ENCODE measurements around the gene RANBP3L. TPM values are rescaled to one million over a fixed set of nuclear protein-coding genes. Genes with fewer than 3 reads are reported as not detected.

RANBP3L gene
- total and polyA plus RNA-seq, 2 experiments from 2014 or later = not detected

GRCh38 chr5:36240779-36241630 lies 60.7 kb downstream of the RANBP3L start:
- Histone ChIP-seq H3F3A (replicated peaks; ENCODE audit: low read depth) (no peaks in the 10 kb centered on the region), H3K9me2 (ENCODE audit: insufficient read depth) (no peaks in the 10 kb centered on the region; the same call in 1 of the 2 replicates), H3K4me3 (peak overlapping the region; percentile 86), H3K79me2 (replicated peaks; ENCODE audit: insufficient read depth) (no peaks in the 10 kb centered on the region; the same call in 1 of the 2 replicates), H4K20me1 (replicated peaks; ENCODE audit: insufficient read depth) (no peaks in the 10 kb centered on the region), H2AFZ (peak overlapping the region; percentile 89), H3K27ac (ENCODE audit: low read depth) (peak overlapping the region; percentile 78; the same call in 1 of the 2 replicates), H3K4me2 (peak overlapping the region; percentile 87), H3K36me3 (ENCODE audit: insufficient read depth) (no peaks in the 10 kb centered on the region), H3K27me3 (ENCODE audit: insufficient read depth) (peaks cover 20% of the 10 kb centered on the region), H3K4me1 (ENCODE audit: insufficient read depth) (peaks cover 11% of the 10 kb centered on the region)
- peaks cover 10% of the 10 kb centered on the region; the same call in 2 of the 3 replicates for H3K36me3 Mint-ChIP-seq (ENCODE audit: low read depth)
- peaks cover 13% of the 10 kb centered on the region; the same call in 2 of the 3 replicates for H3K9me3 Mint-ChIP-seq
- ATAC-seq = peak; percentile 72
- H3K4me1 Mint-ChIP-seq = peaks cover 20% of the 10 kb centered on the region
- peaks cover 19% of the 10 kb centered on the region for H3K27me3 Mint-ChIP-seq (ENCODE audit: insufficient read depth, low read depth, poor library complexity)
- peak overlapping the region; percentile 78 for H3K4me3 Mint-ChIP-seq
- TF ChIP-seq CREB1 (CRISPR knock-in tag; IDR thresholded peaks at IDR 0.05; ENCODE audit: low read depth) (no peak), ZNF114 (CRISPR knock-in tag; IDR thresholded peaks at IDR 0.05) (no peak), ETS1 (IDR thresholded peaks at IDR 0.05) (no peak), POLR2AphosphoS5 (IDR thresholded peaks at IDR 0.05; ENCODE audit: low read depth) (peak; percentile 49; the same call in 1 of the 2 replicates)
- peak overlapping the region; percentile 59; the same call in 1 of the 2 replicates for H3K27ac Mint-ChIP-seq
- peak; percentile 79 for DNase-seq (ENCODE audit: low spot score)

- Histone ChIP-seq H3F3A (replicated peaks; ENCODE audit: low read depth) (no peaks in the 10 kb centered on the region), H3K4me3 (no peak overlapping the region), H3K9me2 (ENCODE audit: insufficient read depth) (no peaks in the 10 kb centered on the region; the same call in 1 of the 2 replicates), H3K4me2 (peak overlapping the region; percentile 87), H3K27ac (ENCODE audit: low read depth) (no peak overlapping the region), H3K36me3 (ENCODE audit: insufficient read depth) (no peaks in the 10 kb centered on the region), H4K20me1 (replicated peaks; ENCODE audit: insufficient read depth) (no peaks in the 10 kb centered on the region), H3K27me3 (ENCODE audit: insufficient read depth) (peaks cover 20% of the 10 kb centered on the region), H3K4me1 (ENCODE audit: insufficient read depth) (peaks cover 11% of the 10 kb centered on the region), H3K79me2 (replicated peaks; ENCODE audit: insufficient read depth) (no peaks in the 10 kb centered on the region; the same call in 1 of the 2 replicates), H2AFZ (no peak overlapping the region)
- Mint-ChIP-seq H3K36me3 (ENCODE audit: low read depth) (peaks cover 10% of the 10 kb centered on the region; the same call in 2 of the 3 replicates), H3K9me3 (peaks cover 13% of the 10 kb centered on the region; the same call in 2 of the 3 replicates), H3K4me1 (peaks cover 20% of the 10 kb centered on the region), H3K4me3 (peak overlapping the region; percentile 78), H3K27ac (no peak overlapping the region), H3K27me3 (ENCODE audit: insufficient read depth, low read depth, poor library complexity) (peaks cover 17% of the 10 kb centered on the region)
- DNase-seq (ENCODE audit: low spot score) (no peak), ATAC-seq (no peak)
- no peak for TF ChIP-seq ZNF114 (CRISPR knock-in tag; IDR thresholded peaks at IDR 0.05)
- no peak for TF ChIP-seq CREB1 (CRISPR knock-in tag; IDR thresholded peaks at IDR 0.05; ENCODE audit: low read depth)
- no peak for TF ChIP-seq POLR2AphosphoS5 (IDR thresholded peaks at IDR 0.05; ENCODE audit: low read depth)
- TF ChIP-seq ETS1 (IDR thresholded peaks at IDR 0.05) = no peak
- no peak for TF ChIP-seq STAT1 (IDR thresholded peaks at IDR 0.05; ENCODE audit: unreplicated experiment)
- no peak for TF ChIP-seq ZNF462 (CRISPR knock-in tag; IDR thresholded peaks at IDR 0.05)
Observed at GRCh38 chr5:36239370-36240293, 62.1 kb downstream of the RANBP3L start.

All from GM23338 (cell line).